NCI-H446 treated with DMSO at 0.1 percent for 48 hours (cell line): ENCODE data around the gene PDCD5.
A peak's percentile ranks its signal among the peaks of the same experiment; 100 is the strongest.
"Not testable (repeated sequence)": the region's sequence is repeated elsewhere in the genome, so short reads cannot be mapped to it uniquely, and the experiment has no call there.

Experiments
- DNase-seq: peaks from one replicate; lab custom pipeline; 2025; lab: John Stamatoyannopoulos, UW

Gene PDCD5

GRCh38 chr19:32576790-32577189 lies 4.2 kb upstream of the PDCD5 start:
- no peak for DNase-seq

- DNase-seq, result no peak
Measured at GRCh38 chr19:32580353-32580900, 563 bp upstream of the PDCD5 start.

GRCh38 chr19:32581705-32582179 lies 752 bp downstream of the PDCD5 start:
- DNase-seq, result no peak

GRCh38 chr19:32587747-32588504 lies 6.9 kb downstream of the PDCD5 start:
- DNase-seq, result not testable (repeated sequence)

GRCh38 chr19:32594021-32594420 lies 13.0 kb downstream of the PDCD5 start:
- no peak for DNase-seq

- no peak for DNase-seq
Measured at GRCh38 chr19:32595491-32595890, 14.5 kb downstream of the PDCD5 start.

- no peak for DNase-seq
Measured at GRCh38 chr19:32598022-32598421, 17.0 kb downstream of the PDCD5 start.

- DNase-seq, result no peak
Measured at GRCh38 chr19:32599258-32599657, 18.3 kb downstream of the PDCD5 start.

- peak; percentile 35 for DNase-seq
Measured at GRCh38 chr19:32599736-32600157, 18.8 kb downstream of the PDCD5 start.

- no peak for DNase-seq
Measured at GRCh38 chr19:32603961-32604360, 23.0 kb downstream of the PDCD5 start.

- no peak for DNase-seq
Measured at GRCh38 chr19:32605544-32605943, 24.6 kb downstream of the PDCD5 start.

- no peak for DNase-seq
Measured at GRCh38 chr19:32606289-32606688, 25.3 kb downstream of the PDCD5 start.

GRCh38 chr19:32607479-32607878 lies 26.5 kb downstream of the PDCD5 start:
- DNase-seq, result no peak

- no peak for DNase-seq
Measured at GRCh38 chr19:32611161-32611560, 30.2 kb downstream of the PDCD5 start.

GRCh38 chr19:32613008-32613407 lies 32.0 kb downstream of the PDCD5 start:
- no peak for DNase-seq

- no peak for DNase-seq
Measured at GRCh38 chr19:32614916-32615315, 33.9 kb downstream of the PDCD5 start.

GRCh38 chr19:32615569-32615968 lies 34.6 kb downstream of the PDCD5 start:
- no peak for DNase-seq

- DNase-seq, result no peak
Measured at GRCh38 chr19:32619051-32619685, 38.2 kb downstream of the PDCD5 start.

GRCh38 chr19:32622002-32622401 lies 41.0 kb downstream of the PDCD5 start:
- no peak for DNase-seq

- no peak for DNase-seq
Measured at GRCh38 chr19:32624410-32624809, 43.4 kb downstream of the PDCD5 start.

GRCh38 chr19:32626969-32627368 lies 46.0 kb downstream of the PDCD5 start:
- no peak for DNase-seq

- DNase-seq, result no peak
Measured at GRCh38 chr19:32627714-32628270, 46.8 kb downstream of the PDCD5 start.

GRCh38 chr19:32630338-32630737 lies 49.3 kb downstream of the PDCD5 start:
- DNase-seq, result no peak
